ENCODE measurements around the gene TEKT1.
"Not testable (repeated sequence)": the region's sequence is repeated elsewhere in the genome, so short reads cannot be mapped to it uniquely, and the experiment has no call there.

Gene TEKT1

GRCh38 chr17:6846138-6846537 lies 14.6 kb upstream of the TEKT1 start:
- H3K27ac Mint-ChIP-seq; intact Hi-C loops (cut with micrococcal nuclease); H3K4me3 Mint-ChIP-seq; H3K9me3 Mint-ChIP-seq; H3K36me3 Mint-ChIP-seq (ENCODE audit: low read depth): not testable (repeated sequence)
- H3K4me1 Mint-ChIP-seq (ENCODE audit: low read depth), result peaks cover 10% of the 10 kb centered on the region
- peaks cover 22% of the 10 kb centered on the region for H3K27me3 Mint-ChIP-seq

- not testable (repeated sequence) for H3K36me3 Mint-ChIP-seq (ENCODE audit: low read depth); H3K27ac Mint-ChIP-seq; H3K4me3 Mint-ChIP-seq; H3K9me3 Mint-ChIP-seq
- intact Hi-C loops (cut with micrococcal nuclease), result loop anchor here (5.0 kb wide), 1 partner anchor 177 kb away; no protein-coding TSS in a partner anchor
- peaks cover 32% of the 10 kb centered on the region for H3K27me3 Mint-ChIP-seq
- H3K4me1 Mint-ChIP-seq (ENCODE audit: low read depth), result peaks cover 10% of the 10 kb centered on the region
Observed at GRCh38 chr17:6844406-6844805, 12.9 kb upstream of the TEKT1 start.

- Mint-ChIP-seq H3K27me3 (peaks cover 38% of the 10 kb centered on the region), H3K4me1 (ENCODE audit: low read depth) (peaks cover 10% of the 10 kb centered on the region), H3K4me3 (no peak overlapping the region), H3K27ac (no peak overlapping the region), H3K9me3 (no peaks in the 10 kb centered on the region), H3K36me3 (ENCODE audit: low read depth) (no peaks in the 10 kb centered on the region)
- intact Hi-C loops (cut with micrococcal nuclease), result loop anchor here (5.0 kb wide), 1 partner anchor 176 kb away; no protein-coding TSS in a partner anchor
Observed at GRCh38 chr17:6843241-6843880, 11.8 kb upstream of the TEKT1 start.

- H3K36me3 Mint-ChIP-seq (ENCODE audit: low read depth); H3K9me3 Mint-ChIP-seq; H3K4me1 Mint-ChIP-seq (ENCODE audit: low read depth); H3K27ac Mint-ChIP-seq; H3K4me3 Mint-ChIP-seq: not testable (repeated sequence)
- peaks cover 48% of the 10 kb centered on the region for H3K27me3 Mint-ChIP-seq
- intact Hi-C loops (cut with micrococcal nuclease), result loop anchor here (5.0 kb wide), 1 partner anchor 174 kb away; no protein-coding TSS in a partner anchor
Observed at GRCh38 chr17:6841769-6842168, 10.2 kb upstream of the TEKT1 start.

GRCh38 chr17:6830383-6830986 lies 1.0 kb downstream of the TEKT1 start:
- intact Hi-C loops (cut with micrococcal nuclease), result no loop called here
- H3K36me3 Mint-ChIP-seq (ENCODE audit: low read depth), result no peaks in the 10 kb centered on the region
- no peaks in the 10 kb centered on the region for H3K9me3 Mint-ChIP-seq
- peaks cover 18% of the 10 kb centered on the region for H3K4me1 Mint-ChIP-seq (ENCODE audit: low read depth)
- H3K27ac Mint-ChIP-seq, result no peak overlapping the region
- no peak overlapping the region for H3K4me3 Mint-ChIP-seq
- H3K27me3 Mint-ChIP-seq, result peaks cover 47% of the 10 kb centered on the region

- Mint-ChIP-seq H3K9me3 (peaks cover 8% of the 10 kb centered on the region), H3K27me3 (peaks cover 19% of the 10 kb centered on the region), H3K27ac (no peak overlapping the region), H3K4me3 (no peak overlapping the region), H3K4me1 (ENCODE audit: low read depth) (no peaks in the 10 kb centered on the region), H3K36me3 (ENCODE audit: low read depth) (no peaks in the 10 kb centered on the region)
- intact Hi-C loops (cut with micrococcal nuclease), result no loop called here
Observed at GRCh38 chr17:6823011-6823442, 8.5 kb downstream of the TEKT1 start.

GRCh38 chr17:6818938-6819337 lies 12.6 kb downstream of the TEKT1 start:
- Mint-ChIP-seq H3K4me1 (ENCODE audit: low read depth) (no peaks in the 10 kb centered on the region), H3K9me3 (peaks cover 8% of the 10 kb centered on the region), H3K27ac (no peak overlapping the region), H3K27me3 (peaks cover 20% of the 10 kb centered on the region), H3K36me3 (ENCODE audit: low read depth) (no peaks in the 10 kb centered on the region), H3K4me3 (no peak overlapping the region)
- intact Hi-C loops (cut with micrococcal nuclease), result no loop called here

- intact Hi-C loops (cut with micrococcal nuclease); H3K4me1 Mint-ChIP-seq (ENCODE audit: low read depth); H3K4me3 Mint-ChIP-seq; H3K27ac Mint-ChIP-seq; H3K9me3 Mint-ChIP-seq; H3K36me3 Mint-ChIP-seq (ENCODE audit: low read depth): not testable (repeated sequence)
- H3K27me3 Mint-ChIP-seq, result peaks cover 23% of the 10 kb centered on the region
Observed at GRCh38 chr17:6816368-6816767, 15.2 kb downstream of the TEKT1 start.

- H3K36me3 Mint-ChIP-seq (ENCODE audit: low read depth), result no peaks in the 10 kb centered on the region
Observed at GRCh38 chr17:6815775-6816174, 15.8 kb downstream of the TEKT1 start.

GRCh38 chr17:6812295-6812694 lies 19.2 kb downstream of the TEKT1 start:
- intact Hi-C loops (cut with micrococcal nuclease), result no loop called here
- no peak overlapping the region for H3K27ac Mint-ChIP-seq
- H3K27me3 Mint-ChIP-seq, result peaks cover 13% of the 10 kb centered on the region
- H3K4me3 Mint-ChIP-seq, result no peak overlapping the region
- no peaks in the 10 kb centered on the region for H3K4me1 Mint-ChIP-seq (ENCODE audit: low read depth)
- H3K9me3 Mint-ChIP-seq, result no peaks in the 10 kb centered on the region
- H3K36me3 Mint-ChIP-seq (ENCODE audit: low read depth), result no peaks in the 10 kb centered on the region

More at GRCh38 chr17:6815775-6816174, 15.8 kb downstream of the TEKT1 start:
- Mint-ChIP-seq H3K9me3 (peaks cover 6% of the 10 kb centered on the region), H3K27me3 (peaks cover 22% of the 10 kb centered on the region), H3K27ac (no peak overlapping the region), H3K4me3 (no peak overlapping the region), H3K4me1 (ENCODE audit: low read depth) (no peaks in the 10 kb centered on the region)
- intact Hi-C loops (cut with micrococcal nuclease), result no loop called here

GRCh38 chr17:6811510-6811909 lies 20.0 kb downstream of the TEKT1 start:
- Mint-ChIP-seq H3K4me1 (ENCODE audit: low read depth) (no peaks in the 10 kb centered on the region), H3K9me3 (no peaks in the 10 kb centered on the region), H3K27me3 (peaks cover 11% of the 10 kb centered on the region), H3K36me3 (ENCODE audit: low read depth) (no peaks in the 10 kb centered on the region), H3K27ac (no peak overlapping the region), H3K4me3 (no peak overlapping the region)
- intact Hi-C loops (cut with micrococcal nuclease), result no loop called here

- peaks cover 10% of the 10 kb centered on the region for H3K27me3 Mint-ChIP-seq
- H3K9me3 Mint-ChIP-seq, result no peaks in the 10 kb centered on the region
- no peaks in the 10 kb centered on the region for H3K4me1 Mint-ChIP-seq (ENCODE audit: low read depth)
- H3K4me3 Mint-ChIP-seq, result no peak overlapping the region
- no peak overlapping the region for H3K27ac Mint-ChIP-seq
- H3K36me3 Mint-ChIP-seq (ENCODE audit: low read depth), result no peaks in the 10 kb centered on the region
- intact Hi-C loops (cut with micrococcal nuclease), result no loop called here
Observed at GRCh38 chr17:6800422-6801027, 31.0 kb downstream of the TEKT1 start.

- Mint-ChIP-seq H3K27me3 (peaks cover 5% of the 10 kb centered on the region), H3K4me3 (no peak overlapping the region), H3K9me3 (no peaks in the 10 kb centered on the region), H3K36me3 (ENCODE audit: low read depth) (no peaks in the 10 kb centered on the region), H3K27ac (no peak overlapping the region), H3K4me1 (ENCODE audit: low read depth) (no peaks in the 10 kb centered on the region)
- intact Hi-C loops (cut with micrococcal nuclease), result no loop called here
Observed at GRCh38 chr17:6799738-6800137, 31.8 kb downstream of the TEKT1 start.

- Mint-ChIP-seq H3K4me1 (ENCODE audit: low read depth) (no peaks in the 10 kb centered on the region), H3K4me3 (no peak overlapping the region), H3K9me3 (no peaks in the 10 kb centered on the region), H3K27me3 (peaks cover 7% of the 10 kb centered on the region), H3K36me3 (ENCODE audit: low read depth) (no peaks in the 10 kb centered on the region), H3K27ac (no peak overlapping the region)
- intact Hi-C loops (cut with micrococcal nuclease), result no loop called here
Observed at GRCh38 chr17:6797718-6798351, 33.7 kb downstream of the TEKT1 start.
